ENCODE measurements around the gene STRIP2.
A peak's percentile ranks its signal among the peaks of the same experiment; 100 is the strongest.
"Not testable (repeated sequence)": the region's sequence is repeated elsewhere in the genome, so short reads cannot be mapped to it uniquely, and the experiment has no call there.

STRIP2 gene, protein sequence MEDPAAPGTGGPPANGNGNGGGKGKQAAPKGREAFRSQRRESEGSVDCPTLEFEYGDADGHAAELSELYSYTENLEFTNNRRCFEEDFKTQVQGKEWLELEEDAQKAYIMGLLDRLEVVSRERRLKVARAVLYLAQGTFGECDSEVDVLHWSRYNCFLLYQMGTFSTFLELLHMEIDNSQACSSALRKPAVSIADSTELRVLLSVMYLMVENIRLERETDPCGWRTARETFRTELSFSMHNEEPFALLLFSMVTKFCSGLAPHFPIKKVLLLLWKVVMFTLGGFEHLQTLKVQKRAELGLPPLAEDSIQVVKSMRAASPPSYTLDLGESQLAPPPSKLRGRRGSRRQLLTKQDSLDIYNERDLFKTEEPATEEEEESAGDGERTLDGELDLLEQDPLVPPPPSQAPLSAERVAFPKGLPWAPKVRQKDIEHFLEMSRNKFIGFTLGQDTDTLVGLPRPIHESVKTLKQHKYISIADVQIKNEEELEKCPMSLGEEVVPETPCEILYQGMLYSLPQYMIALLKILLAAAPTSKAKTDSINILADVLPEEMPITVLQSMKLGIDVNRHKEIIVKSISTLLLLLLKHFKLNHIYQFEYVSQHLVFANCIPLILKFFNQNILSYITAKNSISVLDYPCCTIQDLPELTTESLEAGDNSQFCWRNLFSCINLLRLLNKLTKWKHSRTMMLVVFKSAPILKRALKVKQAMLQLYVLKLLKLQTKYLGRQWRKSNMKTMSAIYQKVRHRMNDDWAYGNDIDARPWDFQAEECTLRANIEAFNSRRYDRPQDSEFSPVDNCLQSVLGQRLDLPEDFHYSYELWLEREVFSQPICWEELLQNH

DNA sequence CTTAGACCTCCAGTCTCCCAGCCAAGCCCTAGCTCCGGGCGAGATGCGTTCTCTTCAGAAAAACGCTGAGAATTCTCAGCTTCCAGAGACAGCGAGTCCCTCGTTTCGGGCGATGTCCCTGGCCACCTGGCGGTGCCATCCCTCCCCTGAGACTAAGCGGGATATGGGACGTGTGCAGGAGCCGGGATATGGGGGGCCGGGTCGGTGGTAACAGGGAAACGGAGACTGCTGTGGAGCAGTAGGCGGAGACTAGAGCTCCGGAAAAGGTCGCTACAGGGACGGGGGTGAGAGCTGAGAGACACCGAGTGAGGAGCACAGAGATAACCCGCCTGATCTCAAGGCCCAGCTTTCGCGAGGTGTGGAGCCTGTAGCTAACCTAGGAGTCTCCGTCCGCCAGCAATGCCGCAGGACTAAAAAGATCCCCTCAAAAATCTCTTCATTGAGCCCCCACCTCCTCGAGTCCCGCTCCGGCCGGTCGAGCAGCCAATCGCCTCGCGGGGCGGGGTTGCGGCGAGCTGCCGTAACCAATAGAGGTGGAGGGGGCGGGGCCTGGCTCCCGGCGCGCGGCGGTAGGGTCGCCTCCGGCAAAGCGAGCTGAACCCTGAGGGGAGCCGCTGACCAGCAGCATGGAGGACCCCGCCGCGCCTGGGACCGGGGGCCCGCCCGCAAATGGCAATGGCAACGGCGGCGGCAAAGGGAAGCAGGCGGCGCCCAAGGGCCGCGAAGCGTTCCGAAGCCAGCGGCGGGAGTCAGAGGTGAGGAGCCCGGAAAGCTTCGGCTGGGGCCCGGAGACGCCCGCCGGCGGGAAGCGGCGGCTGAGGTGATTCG is at the start of gene STRIP2:
Gene STRIP2, plus strand, starts transcription at position 586 of the 828 bp plus-strand sequence. Its CDS starts 41 bp downstream, at position 627.
- DNase-seq (ENCODE audit: low read depth in 2 of 2), result peak; percentile 78 to 88

DNA sequence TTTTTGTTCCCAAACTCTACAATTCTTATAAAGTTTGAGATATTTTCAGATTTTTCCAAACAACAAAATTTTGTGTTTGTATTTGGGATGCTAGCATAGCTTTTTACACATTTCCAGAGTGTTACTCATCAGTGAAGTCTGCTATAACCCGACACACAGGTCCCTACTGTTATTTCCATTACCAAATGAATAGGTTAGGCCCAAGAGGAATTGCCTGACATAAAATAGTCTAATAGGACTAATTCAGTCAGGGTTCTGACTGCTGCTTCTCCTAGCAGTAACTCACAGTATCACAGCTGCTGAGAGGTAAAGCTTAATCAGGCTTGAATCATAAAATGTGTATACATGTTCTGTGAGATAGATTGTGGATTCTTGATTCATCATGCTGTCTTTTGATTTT is 49.1 kb upstream of the STRIP2 start:
- no peak for DNase-seq (ENCODE audit: low read depth in 2 of 2)

DNA sequence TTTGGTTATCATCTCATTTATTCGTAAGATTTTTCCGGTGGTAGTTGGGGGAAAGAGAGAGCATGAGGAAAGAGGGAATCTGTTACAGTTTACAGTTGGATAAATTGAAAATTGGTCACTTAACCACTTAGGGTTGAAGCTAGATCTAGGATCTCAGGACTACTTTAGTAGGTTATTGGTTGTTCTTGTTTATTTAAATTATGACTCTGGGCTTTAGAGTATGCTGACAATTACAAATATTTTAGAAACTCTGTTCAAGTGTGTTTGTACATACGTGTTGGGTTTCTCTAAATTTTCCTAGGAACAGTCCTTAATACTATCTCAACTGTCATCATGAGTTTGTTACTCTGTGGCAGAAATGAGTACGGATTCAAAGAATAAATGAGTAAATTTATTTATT is 48.6 kb upstream of the STRIP2 start:
- no peak for DNase-seq (ENCODE audit: low read depth in 2 of 2)

DNA sequence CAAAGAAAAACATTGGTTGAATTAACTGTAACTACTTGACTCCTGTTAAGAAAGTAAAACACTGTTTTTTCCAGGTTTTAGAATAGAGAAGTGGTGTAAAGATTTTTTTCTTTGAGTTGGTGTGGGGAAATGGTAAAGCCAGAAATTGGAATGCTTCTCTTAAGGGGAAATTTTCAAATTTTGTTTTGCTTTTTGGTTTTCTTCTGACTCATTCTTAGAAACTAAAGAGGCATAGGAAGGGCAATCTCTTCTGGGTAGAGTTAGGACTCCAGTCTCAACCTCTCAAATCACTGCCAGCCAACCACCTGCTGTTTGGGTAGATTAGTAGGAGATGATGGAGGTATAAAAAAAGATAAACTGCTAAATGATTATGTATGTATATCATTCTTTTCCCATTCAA is 47.7 kb upstream of the STRIP2 start:
- DNase-seq (ENCODE audit: low read depth in 2 of 2), result no peak

DNA sequence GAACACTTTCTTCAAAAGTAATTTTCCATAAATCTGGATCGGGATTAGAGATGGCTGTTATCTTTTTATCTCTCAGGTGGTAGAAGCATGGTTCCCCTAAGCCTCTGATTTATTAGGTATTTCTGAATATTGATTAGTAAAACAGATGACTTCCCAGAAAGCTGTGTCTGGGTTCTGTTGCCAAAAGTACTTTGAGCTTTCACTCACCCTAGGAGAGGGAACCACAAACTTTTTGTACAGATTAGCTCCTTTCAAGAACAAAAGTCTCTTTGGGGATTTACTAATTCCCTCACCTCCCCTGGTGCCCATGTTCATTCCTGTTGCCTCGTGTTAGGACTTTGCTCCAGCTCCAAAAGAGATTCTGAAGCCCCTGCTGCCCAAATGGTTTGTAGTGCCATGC is 46.7 kb upstream of the STRIP2 start:
- DNase-seq (ENCODE audit: low read depth in 2 of 2), result no peak

DNA sequence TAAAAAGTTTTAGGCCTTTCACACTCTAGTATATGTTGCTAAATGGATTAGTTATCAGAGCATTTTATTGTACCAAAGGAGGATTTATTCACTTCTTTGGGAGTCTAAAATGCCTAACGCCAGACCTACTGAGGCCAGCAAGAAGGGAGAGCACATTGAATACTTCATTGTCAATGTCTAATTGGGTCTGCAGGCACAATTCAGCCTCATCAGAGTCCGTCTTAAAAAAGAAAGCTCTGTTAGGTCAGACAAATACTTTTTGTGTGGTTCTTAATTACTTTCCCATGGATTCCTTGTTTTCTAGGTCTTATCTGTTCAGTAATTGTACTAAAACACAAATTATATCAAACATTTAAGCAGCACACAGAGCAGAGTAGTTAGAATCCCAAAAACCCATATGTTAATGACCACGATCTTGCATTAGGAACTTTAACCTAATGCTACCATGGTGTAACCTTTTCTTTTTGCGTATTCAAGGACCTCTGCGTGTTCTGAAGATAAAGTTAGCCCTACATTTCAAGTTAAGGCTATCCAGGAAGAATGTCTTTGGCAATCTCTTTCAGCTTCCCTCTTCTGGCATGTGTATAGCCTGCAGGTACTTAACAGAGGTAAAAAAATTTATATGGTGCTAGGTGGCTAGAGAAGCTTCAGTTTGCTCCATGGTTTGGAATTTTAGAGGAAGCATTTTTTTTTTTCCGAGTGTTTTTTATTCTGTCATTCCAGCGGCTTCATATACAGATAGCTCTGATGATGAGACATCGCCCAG is 45.7 kb upstream of the STRIP2 start:
- no peak for DNase-seq (ENCODE audit: low read depth in 2 of 2)

DNA sequence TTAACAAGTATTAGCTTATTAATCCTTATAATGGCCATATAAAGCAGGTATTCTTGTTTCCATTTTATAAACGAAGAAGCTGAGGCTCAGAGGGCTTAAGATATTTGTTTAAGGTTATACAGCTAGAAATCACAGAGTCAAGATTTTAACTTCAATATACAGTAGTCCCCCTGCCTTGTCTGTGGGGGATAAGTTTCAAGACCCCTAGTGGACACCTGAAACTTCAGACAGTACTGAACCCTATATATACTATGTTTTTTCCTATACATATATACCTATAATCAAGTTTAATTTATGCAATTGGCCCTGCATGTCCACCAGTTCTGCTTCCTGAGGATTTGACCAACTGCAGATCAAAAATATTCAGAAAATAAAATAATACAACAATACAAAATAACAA is 44.4 kb upstream of the STRIP2 start:
- no peak for DNase-seq (ENCODE audit: low read depth in 2 of 2)

DNA sequence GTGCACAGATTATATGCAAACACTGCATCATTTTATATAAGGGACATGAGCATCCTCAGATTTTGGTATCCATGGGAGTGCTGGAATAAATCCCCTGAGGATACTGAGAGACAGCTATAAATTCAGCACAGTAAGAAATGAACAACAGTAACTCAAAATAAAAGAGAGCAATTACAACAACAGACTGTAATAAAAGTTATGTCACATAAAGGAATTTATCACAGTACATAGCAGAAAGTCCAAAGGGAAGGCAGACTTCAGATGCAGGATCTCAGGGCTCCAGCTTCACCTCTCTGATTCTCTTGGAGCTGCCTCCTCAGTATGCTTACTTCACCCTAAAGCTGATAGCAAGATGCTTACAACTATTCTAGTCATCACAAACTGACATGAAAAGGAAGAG is 43.9 kb upstream of the STRIP2 start:
- no peak for DNase-seq (ENCODE audit: low read depth in 2 of 2)

DNA sequence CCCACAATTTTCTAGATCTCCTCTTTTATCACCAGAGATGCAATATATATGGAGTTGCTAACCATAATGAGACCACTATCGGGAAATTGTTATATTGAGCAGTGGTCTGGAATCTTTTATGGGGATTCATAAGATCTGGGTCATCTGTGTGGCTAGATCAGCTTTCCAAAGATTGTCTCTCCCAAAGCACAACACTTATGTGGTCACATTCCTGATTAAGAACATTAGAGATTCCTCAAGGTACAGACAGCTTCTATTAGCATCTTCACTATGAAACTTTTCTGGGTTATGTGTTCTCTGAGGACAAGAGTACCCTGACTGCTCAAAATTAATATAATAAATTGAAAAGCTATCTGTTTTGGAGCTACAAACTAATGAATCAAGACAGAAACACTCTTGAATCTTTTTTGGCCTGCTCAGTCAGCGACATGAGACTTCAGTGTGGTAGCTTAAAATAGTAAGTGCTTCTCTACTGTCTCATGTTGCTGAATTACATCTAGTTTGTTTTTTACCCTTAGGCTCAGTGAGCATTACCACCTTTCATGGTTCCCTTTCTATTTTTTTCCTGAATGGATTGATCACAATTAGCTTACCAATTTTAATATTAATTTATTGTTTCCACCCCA is 42.6 kb upstream of the STRIP2 start:
- no peak for DNase-seq (ENCODE audit: low read depth in 2 of 2)

DNA sequence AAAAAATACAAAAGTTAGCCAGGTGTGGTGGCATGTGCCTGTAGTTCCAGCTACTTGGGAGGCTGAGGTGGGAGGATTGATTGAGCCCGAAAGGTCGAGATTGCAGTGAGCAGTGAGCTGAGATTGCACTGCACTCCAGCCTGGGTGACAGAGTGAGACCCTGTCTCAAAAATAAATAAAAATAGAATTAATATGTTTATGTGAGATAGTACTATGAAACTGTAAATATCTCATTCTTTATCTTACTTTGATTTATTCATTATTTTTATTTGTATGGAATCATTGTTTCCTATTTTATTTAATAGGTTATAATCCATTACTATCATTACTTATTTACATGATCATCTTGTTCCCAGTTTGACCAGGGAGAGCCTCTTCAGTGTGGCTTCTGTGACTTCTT is 41.0 kb upstream of the STRIP2 start:
- DNase-seq (ENCODE audit: low read depth in 2 of 2), result no peak

DNA sequence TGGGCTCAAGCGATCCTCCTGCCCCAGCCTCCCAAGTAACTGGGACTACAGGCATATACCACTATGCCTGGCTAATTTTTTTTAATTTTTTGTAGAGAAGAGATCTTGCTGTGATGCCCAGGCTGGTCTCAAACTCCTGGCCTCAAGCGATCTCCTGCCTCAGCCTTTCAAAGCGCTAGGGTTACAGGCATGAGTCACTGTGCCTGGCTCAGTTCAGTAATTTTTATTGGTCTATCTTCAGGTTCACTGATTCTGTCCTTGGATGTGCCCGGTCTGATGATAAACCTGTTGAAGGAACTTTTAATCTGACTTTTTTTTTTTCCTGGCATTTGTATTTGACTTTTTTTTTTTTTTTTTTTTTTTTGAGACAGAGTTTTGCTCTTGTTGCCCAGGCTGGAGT is 40.1 kb upstream of the STRIP2 start:
- DNase-seq (ENCODE audit: low read depth in 2 of 2), result no peak

DNA sequence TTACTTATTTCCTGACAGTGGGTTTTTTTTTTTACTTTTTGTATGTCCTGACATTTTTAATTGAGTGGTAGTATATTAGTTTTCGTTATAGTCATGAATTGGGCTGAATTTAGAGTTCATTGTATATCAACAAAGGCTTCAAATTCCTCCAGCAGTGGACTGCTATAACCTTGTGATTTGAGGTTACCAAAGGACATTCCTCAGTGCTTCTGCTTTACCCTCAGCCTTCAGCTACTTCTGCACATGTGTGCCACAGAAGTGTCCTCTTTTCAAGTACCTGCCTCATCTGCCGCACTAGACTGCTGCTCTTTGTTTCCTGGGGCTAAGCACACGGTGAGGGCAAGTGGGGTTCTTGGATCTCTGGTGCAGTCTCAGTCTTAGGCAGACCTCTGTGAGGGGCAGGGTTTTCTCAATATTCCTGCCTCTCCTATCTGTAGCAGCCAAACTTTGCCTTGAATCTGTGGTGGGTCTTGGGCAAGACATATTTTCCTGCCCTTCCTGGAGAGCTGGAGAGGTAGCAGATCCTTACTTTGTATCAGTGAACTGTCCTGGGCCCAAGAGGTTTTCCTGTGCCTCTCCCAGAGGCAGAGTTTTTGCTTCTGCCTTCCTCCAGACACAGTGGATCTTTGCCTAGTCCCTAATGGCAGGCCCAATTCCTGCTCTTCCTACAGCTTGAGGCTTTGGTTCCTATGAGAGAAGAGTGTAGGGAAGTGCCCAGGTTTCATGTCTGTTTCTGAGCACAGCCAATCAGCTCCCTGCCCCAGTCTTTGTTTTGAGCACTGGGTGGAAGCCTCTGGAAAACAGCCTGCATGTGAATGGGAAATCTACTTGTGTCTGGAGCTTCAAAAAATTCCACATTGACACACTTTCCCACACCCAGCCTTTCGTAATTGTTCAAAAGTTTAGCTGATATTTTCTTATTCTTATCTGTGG is 39.0 kb upstream of the STRIP2 start:
- DNase-seq (ENCODE audit: low read depth in 2 of 2), result no peak

DNA sequence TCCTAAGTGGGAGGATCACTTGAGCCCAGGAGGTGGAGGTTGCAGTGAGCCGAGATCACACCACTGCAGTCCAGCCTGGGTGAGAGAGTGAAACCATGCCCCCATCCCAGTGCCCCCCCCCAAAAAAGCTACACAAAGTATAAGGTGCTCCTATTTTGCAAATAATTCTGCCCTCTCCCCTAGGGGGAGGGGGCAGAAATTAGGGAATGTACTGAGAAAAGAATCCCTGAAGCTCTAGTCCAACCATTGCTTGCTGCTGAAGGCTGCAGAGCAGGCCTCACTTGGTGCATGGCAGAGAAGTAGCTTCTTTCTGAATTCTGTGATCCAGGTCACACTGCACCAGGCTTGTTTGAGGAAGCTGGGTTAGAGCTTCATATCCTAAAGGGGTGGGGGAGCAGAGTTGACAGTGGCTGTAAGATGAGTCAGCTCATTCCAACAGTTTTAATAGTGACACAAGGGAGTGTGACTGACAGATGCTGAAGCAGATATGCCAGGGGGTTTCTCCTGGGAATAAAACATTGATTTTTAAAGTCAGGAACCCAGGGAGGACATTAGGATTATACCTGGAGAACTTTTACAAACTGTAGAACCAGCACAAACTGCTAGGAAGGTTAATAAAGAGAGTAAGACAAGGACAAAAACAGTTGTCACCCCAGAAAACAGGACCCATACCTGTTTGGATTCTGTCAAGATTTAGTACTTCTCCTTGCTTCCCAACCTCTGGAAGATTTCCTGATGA is 32.8 kb upstream of the STRIP2 start:
- DNase-seq (ENCODE audit: low read depth in 2 of 2), result no peak

DNA sequence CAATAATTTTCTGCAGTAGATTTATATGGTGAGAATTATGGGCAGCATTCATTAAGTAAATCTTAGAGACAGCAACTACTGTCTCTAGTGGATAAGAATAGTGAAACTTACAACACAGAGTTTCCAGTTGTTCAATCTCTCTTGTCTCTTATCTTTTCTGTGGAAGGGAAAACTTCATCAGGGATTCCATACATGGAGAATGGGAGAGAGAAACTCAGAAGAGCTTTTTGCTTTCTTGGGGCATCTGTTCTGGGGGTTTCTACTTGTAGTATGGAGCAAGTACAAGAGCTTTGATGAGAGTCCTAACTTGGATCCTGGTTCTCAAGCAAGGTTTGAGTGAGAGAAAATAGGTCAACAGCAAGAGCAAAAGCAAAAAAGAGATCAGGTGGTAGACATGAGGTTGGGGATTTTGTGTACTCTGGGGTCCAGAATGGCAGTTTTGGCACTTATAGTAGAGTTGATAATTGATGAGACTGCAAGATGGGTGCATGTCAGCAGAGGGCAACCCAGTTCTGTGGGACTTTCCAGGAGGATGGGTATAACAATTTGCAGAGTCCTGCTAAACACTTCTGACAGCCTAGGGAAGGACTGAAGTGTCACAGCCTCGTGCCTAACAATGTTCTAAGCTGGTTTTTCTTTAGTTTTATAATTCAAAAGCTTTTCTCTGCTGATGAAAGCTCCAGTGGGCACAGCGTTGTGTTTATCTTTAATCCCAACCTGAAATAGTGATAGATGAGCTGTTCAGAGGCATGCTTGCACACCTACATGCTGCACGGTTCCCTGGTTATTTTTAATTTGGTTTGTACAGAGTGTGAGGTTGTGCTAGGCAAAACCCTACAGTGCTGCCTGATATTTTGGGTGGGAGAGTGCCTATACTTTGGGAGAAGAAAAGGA is 32.0 kb upstream of the STRIP2 start:
- DNase-seq (ENCODE audit: low read depth in 2 of 2), result no peak

DNA sequence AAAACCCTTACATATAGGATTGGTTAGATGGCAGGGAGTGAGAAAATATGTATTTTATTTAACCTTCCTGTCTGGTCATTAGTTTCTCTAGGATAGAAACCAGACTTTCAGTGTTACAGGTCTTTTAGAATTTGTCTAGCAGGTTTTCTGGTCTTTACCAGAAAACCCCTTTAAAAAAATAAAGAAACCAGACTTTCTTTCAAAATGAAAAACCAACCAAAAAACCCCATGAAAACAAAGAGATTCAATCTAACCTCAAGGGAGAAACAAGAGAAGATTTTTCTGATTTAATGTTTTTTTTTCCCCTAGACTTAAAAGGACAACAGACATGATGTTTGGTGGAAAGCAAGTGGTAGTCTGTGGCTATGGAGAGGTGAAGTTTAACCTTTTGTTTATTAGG is 28.7 kb upstream of the STRIP2 start:
- DNase-seq (ENCODE audit: low read depth in 2 of 2), result no peak

DNA sequence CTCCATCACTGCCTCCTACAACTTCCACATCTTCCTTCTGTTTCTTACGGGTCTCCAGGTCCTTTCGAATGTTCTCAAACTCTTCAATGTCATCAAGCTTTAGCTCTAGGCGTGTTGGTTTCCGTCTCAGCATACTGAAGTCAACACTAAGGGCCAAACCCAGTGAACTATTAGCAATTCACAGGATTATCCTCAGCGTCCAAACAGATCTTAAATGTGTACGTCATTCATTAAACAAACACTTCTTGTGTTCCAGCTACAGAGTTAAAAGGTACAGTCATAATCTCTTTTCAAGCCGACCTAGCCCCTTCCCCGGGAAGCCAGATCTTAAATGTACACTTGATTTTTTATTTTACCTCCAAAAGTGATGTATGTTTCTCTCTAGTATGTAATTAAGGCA is 24.0 kb upstream of the STRIP2 start:
- DNase-seq (ENCODE audit: low read depth in 2 of 2), result not testable (repeated sequence)

DNA sequence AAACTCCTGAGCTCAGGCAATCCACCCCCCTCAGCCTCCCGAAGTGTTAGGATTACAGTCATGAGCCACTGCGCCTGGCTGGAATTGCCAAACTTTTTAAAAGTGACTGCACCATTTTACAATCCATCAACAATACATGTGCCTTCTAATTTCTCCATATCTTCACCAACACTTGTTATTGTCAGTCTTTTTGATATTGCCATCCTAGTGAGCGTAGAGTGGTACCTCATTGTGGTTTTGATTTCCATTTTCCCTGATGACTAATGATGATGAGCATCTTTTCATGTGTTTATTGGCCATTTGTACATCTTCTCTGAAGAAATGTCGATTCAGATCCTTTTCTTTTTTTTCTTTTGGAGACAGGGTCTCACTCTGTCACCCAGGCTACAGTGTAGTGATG is 21.7 kb upstream of the STRIP2 start:
- DNase-seq (ENCODE audit: low read depth in 2 of 2), result no peak

DNA sequence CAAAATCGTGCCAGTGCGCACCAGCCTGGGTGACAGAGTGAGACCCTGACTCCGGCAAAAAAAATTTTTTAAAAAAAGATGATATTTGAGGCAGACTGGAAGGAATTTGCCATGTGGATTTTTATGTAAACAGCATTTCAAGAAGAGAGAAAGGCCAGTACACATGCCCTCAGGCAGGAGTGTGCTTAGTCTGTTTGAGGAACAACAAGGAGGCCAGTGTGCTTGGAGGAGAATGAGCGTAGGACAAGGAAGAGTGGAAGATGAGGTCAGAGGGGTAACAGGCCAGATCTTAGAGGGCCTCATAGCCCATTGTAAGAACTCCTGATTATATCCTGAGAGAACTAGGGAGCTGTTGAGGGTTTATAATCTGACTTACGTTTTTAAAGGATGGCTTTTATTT is 17.2 kb upstream of the STRIP2 start:
- no peak for DNase-seq (ENCODE audit: low read depth in 2 of 2)
